ENCODE results near the gene USP24.

Gene USP24

GRCh38 chr1:55055084-55055882 is 159.9 kb downstream of the USP24 start:
- no peak for DNase-seq (ENCODE audit: low read depth in 2 of 2)

DNA sequence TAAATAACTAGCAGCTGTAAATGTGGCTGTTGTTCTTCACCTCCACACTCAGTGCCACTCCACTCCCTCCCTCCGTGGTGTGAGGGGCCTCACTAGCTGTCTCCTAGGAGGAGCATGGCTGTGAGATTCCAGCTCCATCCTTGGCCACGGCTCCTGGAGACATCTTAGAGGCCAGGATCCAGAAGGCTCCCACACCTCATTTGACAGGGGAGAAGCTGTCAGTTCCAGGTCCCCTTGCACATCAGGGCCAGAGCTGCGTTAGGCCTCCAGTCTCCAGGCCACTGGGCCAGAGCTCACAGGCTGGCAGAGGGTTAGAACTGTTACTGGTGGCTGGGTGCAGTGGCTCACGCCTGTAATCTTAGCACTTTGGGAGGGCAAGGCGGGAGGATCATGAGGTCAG is 160.8 kb downstream of the USP24 start:
- DNase-seq (ENCODE audit: low read depth in 2 of 2) = no peak

DNA sequence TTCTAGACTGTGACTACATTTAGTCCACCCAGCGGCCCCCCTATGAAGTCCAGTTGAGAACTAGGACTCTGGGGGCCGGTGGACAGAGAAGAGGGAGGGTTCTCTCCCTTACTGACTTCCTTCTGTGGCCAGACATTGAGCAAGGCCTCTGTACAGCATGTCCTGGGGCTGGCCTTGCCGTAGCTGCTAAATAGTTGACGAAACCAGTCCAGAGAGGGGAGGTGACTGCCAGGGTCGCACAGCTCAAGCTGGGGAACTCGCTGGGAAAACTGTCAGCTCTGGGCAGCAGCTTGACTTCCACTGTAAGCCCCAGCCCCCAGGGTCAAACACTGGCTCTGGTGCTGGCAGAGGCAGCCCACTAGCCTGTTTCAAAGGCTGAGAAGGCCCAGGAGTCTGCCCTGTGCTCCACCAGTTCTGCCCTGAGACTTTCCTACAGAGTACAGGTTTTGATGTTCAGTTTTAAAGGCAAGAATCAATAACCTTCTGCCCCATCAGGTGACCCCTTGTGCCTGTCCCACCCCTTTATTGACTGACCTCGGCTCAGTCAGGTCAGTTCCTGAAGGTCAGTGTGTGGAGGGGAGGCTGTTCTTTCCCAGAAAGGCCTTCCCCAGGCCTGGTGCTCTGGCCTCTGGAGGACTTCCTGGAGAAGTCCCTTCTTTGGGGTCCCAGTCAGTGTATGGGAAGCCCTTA is 161.8 kb downstream of the USP24 start:
- no peak for DNase-seq (ENCODE audit: low read depth in 2 of 2)

GRCh38 chr1:55052221-55053142 is 162.7 kb downstream of the USP24 start:
- no peak for DNase-seq (ENCODE audit: low read depth in 2 of 2)

GRCh38 chr1:55051621-55052020 is 163.5 kb downstream of the USP24 start:
- DNase-seq (ENCODE audit: low read depth in 2 of 2) = no peak

GRCh38 chr1:55051169-55051568 is 164.0 kb downstream of the USP24 start:
- no peak for DNase-seq (ENCODE audit: low read depth in 2 of 2)

DNA sequence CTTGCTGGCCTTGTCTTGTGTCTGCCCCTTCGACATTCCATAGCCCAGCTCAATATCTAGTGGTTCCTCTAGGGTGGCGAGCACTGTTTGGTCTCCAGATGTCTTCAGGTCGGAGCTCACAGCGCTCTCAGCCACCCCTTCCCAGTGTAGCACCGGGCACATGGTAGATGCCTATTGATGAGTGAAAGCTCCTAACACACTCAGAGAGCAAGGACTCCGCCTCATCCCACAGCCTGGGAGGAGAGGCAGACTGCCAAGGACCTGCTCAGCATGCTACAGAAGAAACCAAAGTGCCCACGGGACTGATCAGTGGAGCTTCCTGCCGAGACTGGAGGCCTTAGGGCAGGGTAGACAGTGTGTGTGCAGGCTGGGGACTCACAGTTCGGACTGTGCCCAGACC is 164.9 kb downstream of the USP24 start:
- DNase-seq (ENCODE audit: low read depth in 2 of 2) = no peak

DNA sequence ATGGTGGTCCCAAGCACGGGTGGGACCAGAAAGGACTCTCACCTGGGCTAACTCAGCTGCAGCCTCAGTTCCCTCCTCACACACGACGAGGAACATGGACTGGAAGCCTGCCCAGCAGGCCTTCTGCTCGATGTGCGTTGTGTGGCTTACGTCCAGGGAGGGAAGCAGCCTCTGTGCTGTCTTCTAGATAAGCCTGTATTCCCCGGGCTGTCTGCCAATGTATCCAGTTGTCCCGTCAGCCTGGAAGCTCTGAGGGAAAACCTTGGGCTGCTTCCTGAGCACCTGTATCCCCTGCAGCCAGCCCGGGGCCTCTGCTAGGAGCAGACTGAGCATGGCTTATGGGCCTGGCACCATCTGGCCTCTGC is 165.3 kb downstream of the USP24 start:
- DNase-seq (ENCODE audit: low read depth in 2 of 2) = no peak

DNA sequence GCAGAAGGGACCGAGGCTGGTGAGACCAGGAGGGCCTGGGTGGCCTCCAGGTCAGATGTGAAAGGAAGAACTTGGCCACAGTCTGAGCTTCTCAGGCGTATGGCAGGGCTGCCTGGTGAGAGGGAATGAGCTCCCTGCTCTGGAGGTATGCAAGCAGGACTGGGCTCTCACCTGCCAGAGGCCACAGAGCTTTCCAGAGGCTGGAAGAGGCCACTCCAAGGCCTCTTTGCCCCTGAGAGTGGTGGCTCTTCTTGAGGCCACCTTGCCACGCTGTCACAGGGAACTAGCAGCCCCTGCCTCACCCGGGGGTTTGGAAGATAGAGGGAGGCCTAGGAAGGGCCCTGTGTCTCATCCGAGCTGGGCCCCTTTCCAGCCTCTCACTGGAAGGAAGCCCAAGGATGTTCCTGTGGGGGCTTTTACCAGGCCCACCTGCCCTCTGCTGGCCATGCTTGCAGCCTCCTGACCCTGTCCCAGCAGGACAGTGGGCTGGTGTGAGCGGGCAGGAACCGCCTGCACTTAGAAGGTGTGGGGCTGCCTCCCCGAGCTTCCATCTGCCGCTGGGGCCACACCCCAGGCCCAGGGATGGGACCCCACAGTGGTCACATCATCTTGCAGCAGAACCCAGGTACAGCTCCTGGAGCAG is 165.8 kb downstream of the USP24 start:
- no peak for DNase-seq (ENCODE audit: low read depth in 2 of 2)

DNA sequence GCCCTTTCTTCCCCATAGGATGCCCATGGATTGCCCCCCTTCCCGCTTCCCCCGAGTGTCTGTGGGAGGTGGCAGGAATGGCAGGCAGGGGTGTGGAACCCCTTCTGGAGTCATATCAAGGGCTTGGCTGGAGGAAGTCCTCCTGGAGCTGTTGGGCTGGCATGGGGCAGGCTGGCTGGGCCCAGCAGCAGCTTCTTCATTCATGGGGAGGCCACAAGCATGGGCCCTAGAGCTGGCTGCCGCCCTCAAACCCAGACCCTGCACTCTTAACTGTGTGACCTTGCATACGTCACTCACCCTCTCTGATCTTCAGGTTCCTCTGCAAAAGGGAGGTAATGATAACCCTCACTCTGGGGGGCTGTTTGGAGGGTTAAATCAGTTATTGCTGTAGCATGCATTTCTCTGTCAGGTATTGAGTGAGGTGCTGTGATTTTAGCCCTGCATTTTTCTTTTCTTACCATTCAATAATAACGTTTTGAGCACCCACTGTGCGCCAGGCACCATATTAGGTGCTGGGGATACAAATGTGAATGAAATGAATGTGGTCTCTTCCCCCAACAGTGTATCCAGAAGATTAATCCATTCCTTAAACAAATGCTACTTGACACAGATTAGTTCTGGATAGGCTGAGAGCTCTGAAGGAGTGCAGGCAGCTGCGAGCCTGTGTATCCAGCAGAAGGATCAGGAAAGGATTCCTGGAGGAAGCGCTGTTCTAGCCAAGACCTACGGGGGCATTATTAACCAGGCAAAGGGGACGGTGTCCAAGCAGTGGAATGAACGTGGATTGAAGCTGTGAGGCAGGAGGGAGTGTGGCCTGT is 166.5 kb downstream of the USP24 start:
- no peak for DNase-seq (ENCODE audit: low read depth in 2 of 2)

DNA sequence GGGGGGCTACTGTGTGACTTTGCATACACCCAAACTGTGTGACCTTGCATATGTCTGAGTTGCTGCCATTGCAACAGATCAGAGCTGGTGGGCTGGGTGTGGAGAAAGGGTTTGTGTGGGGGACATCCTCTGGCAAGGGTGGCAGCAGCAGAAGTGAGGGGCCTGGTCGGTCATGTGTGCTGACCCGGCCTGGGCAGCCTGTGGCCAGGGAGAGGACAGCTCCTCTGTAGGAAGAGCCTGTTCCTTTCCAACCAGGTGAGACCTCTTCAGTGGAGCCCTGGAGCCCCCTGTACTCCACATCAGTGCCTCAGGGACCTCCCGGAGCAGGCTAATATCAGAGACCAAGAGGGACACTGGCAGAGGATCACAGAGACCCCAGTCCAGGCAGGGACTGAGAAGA is 167.6 kb downstream of the USP24 start:
- DNase-seq (ENCODE audit: low read depth in 2 of 2) = no peak

DNA sequence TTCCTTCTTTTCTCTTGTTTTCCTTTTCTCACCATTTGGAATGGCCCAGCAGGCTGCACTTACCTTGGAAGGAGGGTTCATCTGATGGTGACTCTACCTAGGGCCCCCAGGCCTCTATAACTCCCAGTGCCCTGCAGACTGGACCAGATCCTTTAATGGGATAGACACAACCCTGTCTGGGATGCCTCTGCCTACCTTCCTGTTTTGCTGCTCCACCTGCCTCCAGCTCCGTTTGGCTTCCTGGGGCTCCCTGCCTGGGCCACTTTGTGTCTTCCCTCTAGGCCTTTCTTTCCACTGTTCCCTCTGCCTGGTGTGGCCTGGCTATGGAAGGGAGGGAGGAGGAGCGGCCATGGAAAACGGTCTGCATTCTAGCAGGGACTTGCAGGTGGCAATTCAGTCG is 168.3 kb downstream of the USP24 start:
- DNase-seq (ENCODE audit: low read depth in 2 of 2) = no peak

GRCh38 chr1:55045430-55045829 is 169.7 kb downstream of the USP24 start:
- DNase-seq (ENCODE audit: low read depth in 2 of 2) = no peak

DNA sequence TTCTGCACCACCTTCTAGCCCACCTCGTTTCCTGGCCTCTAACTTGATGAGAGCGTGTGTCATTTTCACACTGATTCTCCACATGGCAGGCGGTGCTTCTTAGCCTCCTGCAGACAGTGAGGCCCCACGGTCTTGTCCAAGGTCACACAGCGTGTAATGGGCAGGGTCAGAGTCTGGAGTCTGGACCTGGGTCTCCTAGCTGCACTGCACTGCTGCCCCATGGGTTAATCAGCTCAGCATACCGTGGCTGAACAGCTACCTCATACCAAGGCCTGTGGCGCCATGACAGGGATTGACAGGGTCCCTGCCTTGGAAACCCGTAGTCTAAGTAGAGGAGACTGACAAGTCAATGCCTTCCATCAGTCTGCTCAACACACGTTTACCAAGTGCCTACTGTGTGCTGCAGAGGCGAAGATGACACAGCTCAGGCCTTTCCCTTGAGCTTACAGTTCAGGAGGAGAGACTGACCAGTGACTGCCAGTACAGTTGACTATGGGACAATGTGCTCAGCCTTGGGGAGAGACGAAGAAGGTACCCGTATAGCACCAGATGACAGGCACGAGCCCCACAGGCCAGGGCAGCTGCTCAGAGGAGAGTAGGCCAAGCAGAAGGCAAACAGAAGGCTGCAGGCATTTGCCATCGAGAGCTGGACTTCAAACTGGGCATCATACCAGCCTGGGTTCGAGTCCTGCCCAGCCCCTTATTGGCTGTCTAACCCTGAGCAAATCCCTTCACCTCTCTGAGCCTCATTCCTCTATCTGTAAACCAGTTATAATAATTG is 170.4 kb downstream of the USP24 start:
- no peak for DNase-seq (ENCODE audit: low read depth in 2 of 2)

GRCh38 chr1:55043726-55044125 is 171.4 kb downstream of the USP24 start:
- DNase-seq (ENCODE audit: low read depth in 2 of 2) = no peak

DNA sequence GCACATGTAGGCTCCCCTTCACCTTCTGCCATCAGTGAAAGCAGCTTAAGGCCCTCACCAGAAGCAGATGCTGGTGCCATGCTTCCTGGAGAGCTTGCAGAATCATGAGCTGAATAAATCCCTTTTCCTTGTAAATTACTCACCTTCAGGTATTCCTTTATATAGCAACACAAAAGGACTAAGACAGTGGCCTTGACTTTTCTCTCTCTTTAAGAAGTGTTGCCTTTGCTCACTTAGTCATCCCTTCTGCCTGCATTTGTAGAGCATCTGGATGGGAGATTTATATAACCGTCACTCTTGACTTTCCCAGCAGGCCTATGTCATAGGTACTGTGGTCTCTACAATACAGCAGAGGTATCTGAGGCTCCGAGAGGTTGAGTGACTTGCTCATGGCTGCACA is 172.2 kb downstream of the USP24 start:
- DNase-seq (ENCODE audit: low read depth in 2 of 2) = no peak

GRCh38 chr1:55041613-55042012 is 173.6 kb downstream of the USP24 start:
- no peak for DNase-seq (ENCODE audit: low read depth in 2 of 2)

- DNase-seq (ENCODE audit: low read depth in 2 of 2) = no peak
These were observed 174.2 kb downstream of the USP24 start for GRCh38 chr1:55040933-55041494.

GRCh38 chr1:55040083-55040932 is 174.9 kb downstream of the USP24 start:
- no peak for DNase-seq (ENCODE audit: low read depth in 2 of 2)
